Measurements from ENCODE around the gene PHACTR1. TPM values are rescaled to one million over a fixed set of nuclear protein-coding genes. Genes with fewer than 3 reads are reported as not detected.

The PHACTR1 gene
- total RNA-seq, 1 experiment from 2014 or later = 2.6 TPM

- Histone ChIP-seq H3K36me3 (ENCODE audit: insufficient read depth, low read length, poor library complexity, severe bottlenecking) (peaks cover 14% of the 10 kb centered on the region), H3K4me1 (ENCODE audit: insufficient read depth, low read length, poor library complexity, severe bottlenecking) (peaks cover 31% of the 10 kb centered on the region), H3K4me3 (ENCODE audit: low read depth, low read length, poor library complexity, severe bottlenecking) (no peak overlapping the region), H3K27me3 (replicated peaks; ENCODE audit: insufficient read depth, low read depth, low read length, poor library complexity) (no peaks in the 10 kb centered on the region), H3K9me3 (ENCODE audit: low read depth, low read length, poor library complexity, severe bottlenecking) (no peaks in the 10 kb centered on the region), H3K27ac (ENCODE audit: low read depth, low read length, poor library complexity, severe bottlenecking) (no peak overlapping the region)
- CTCF ChIA-PET = no interaction called here
- intact Hi-C loops (cut with micrococcal nuclease; ENCODE audit: unreplicated experiment) = no loop called here
- POLR2A ChIA-PET (ENCODE audit: low non-redundant PET) = no interaction called here
- no peak for DNase-seq (ENCODE audit: low spot score)
- no peak for TF ChIP-seq EZH2 (IDR thresholded peaks at IDR 0.05; ENCODE audit: borderline replicate concordance, low read depth, low read length, poor library complexity, severe bottlenecking)
- TF ChIP-seq CTCF (conservative IDR thresholded peaks at IDR 0.05; ENCODE audit: low read depth, low read length) = no peak
- BruUV-seq (replicated peaks) = no TSS peak
These were observed 591.0 kb downstream of the PHACTR1 start for GRCh38 chr6:13307508-13307995.

GRCh38 chr6:13308332-13308731 is 591.8 kb downstream of the PHACTR1 start:
- Histone ChIP-seq H3K4me1 (ENCODE audit: insufficient read depth, low read length, poor library complexity, severe bottlenecking) (peaks cover 23% of the 10 kb centered on the region), H3K27ac (ENCODE audit: low read depth, low read length, poor library complexity, severe bottlenecking) (no peak overlapping the region), H3K27me3 (replicated peaks; ENCODE audit: insufficient read depth, low read depth, low read length, poor library complexity) (no peaks in the 10 kb centered on the region), H3K36me3 (ENCODE audit: insufficient read depth, low read length, poor library complexity, severe bottlenecking) (peaks cover 18% of the 10 kb centered on the region), H3K9me3 (ENCODE audit: low read depth, low read length, poor library complexity, severe bottlenecking) (no peaks in the 10 kb centered on the region), H3K4me3 (ENCODE audit: low read depth, low read length, poor library complexity, severe bottlenecking) (no peak overlapping the region)
- no TSS peak for BruUV-seq (replicated peaks)
- intact Hi-C loops (cut with micrococcal nuclease; ENCODE audit: unreplicated experiment) = no loop called here
- no peak for DNase-seq (ENCODE audit: low spot score)
- ChIA-PET CTCF (no interaction called here), POLR2A (ENCODE audit: low non-redundant PET) (no interaction called here)
- no peak for TF ChIP-seq CTCF (conservative IDR thresholded peaks at IDR 0.05; ENCODE audit: low read depth, low read length)
- no peak for TF ChIP-seq EZH2 (IDR thresholded peaks at IDR 0.05; ENCODE audit: borderline replicate concordance, low read depth, low read length, poor library complexity, severe bottlenecking)

GRCh38 chr6:13311155-13311554 is 594.6 kb downstream of the PHACTR1 start:
- H3K4me1 ChIP-seq (ENCODE audit: insufficient read depth, low read length, poor library complexity, severe bottlenecking) = no peaks in the 10 kb centered on the region
- H3K36me3 ChIP-seq (ENCODE audit: insufficient read depth, low read length, poor library complexity, severe bottlenecking) = peaks cover 24% of the 10 kb centered on the region
- CTCF ChIA-PET = no interaction called here
- no peak for DNase-seq (ENCODE audit: low spot score)
- no peak overlapping the region for H3K27ac ChIP-seq (ENCODE audit: low read depth, low read length, poor library complexity, severe bottlenecking)
- no peaks in the 10 kb centered on the region for H3K9me3 ChIP-seq (ENCODE audit: low read depth, low read length, poor library complexity, severe bottlenecking)
- POLR2A ChIA-PET (ENCODE audit: low non-redundant PET) = interaction anchor here (0.7 kb wide), 1 partner anchor 668 kb away, joined by 3 read pairs; no protein-coding TSS in a partner anchor
- no peak overlapping the region for H3K4me3 ChIP-seq (ENCODE audit: low read depth, low read length, poor library complexity, severe bottlenecking)
- BruUV-seq (replicated peaks) = no TSS peak
- intact Hi-C loops (cut with micrococcal nuclease; ENCODE audit: unreplicated experiment) = no loop called here
- TF ChIP-seq CTCF (conservative IDR thresholded peaks at IDR 0.05; ENCODE audit: low read depth, low read length) = no peak
- no peak for TF ChIP-seq EZH2 (IDR thresholded peaks at IDR 0.05; ENCODE audit: borderline replicate concordance, low read depth, low read length, poor library complexity, severe bottlenecking)
- no peaks in the 10 kb centered on the region for H3K27me3 ChIP-seq (replicated peaks; ENCODE audit: insufficient read depth, low read depth, low read length, poor library complexity)
